ENCODE measurements around the gene TMEM247.

The TMEM247 gene

GRCh38 chr2:46479265-46479664 lies at the start of gene TMEM247:
Gene TMEM247, plus strand, starts transcription at chr2:46479565.
- no peak for TF ChIP-seq CTCF (IDR thresholded peaks at IDR 0.05; ENCODE audit: extremely low read depth, missing control alignments)
- DNase-seq (ENCODE audit: low spot score) = no peak

GRCh38 chr2:46430413-46430812 lies 49.0 kb upstream of the TMEM247 start:
- DNase-seq (ENCODE audit: low spot score) = no peak
- TF ChIP-seq CTCF (IDR thresholded peaks at IDR 0.05; ENCODE audit: extremely low read depth, missing control alignments) = no peak

- no peak for DNase-seq (ENCODE audit: low spot score)
- no peak for TF ChIP-seq CTCF (IDR thresholded peaks at IDR 0.05; ENCODE audit: extremely low read depth, missing control alignments)
Observed at GRCh38 chr2:46430992-46431391, 48.4 kb upstream of the TMEM247 start.

- no peak for DNase-seq (ENCODE audit: low spot score)
- TF ChIP-seq CTCF (IDR thresholded peaks at IDR 0.05; ENCODE audit: extremely low read depth, missing control alignments) = no peak
Observed at GRCh38 chr2:46431481-46432235, 47.7 kb upstream of the TMEM247 start.

- DNase-seq (ENCODE audit: low spot score) = no peak
- TF ChIP-seq CTCF (IDR thresholded peaks at IDR 0.05; ENCODE audit: extremely low read depth, missing control alignments) = no peak
Observed at GRCh38 chr2:46434851-46435273, 44.5 kb upstream of the TMEM247 start.

GRCh38 chr2:46435353-46435752 lies 44.0 kb upstream of the TMEM247 start:
- no peak for DNase-seq (ENCODE audit: low spot score)

More at GRCh38 chr2:46435353-46435752, 44.0 kb upstream of the TMEM247 start:
- no peak for TF ChIP-seq CTCF (IDR thresholded peaks at IDR 0.05; ENCODE audit: extremely low read depth, missing control alignments)
